ENCODE measurements around the gene PTH2R. TPM values are rescaled to one million over a fixed set of nuclear protein-coding genes. Genes with fewer than 3 reads are reported as not detected.
A peak's percentile ranks its signal among the peaks of the same experiment; 100 is the strongest.
"Not testable (repeated sequence)": the region's sequence is repeated elsewhere in the genome, so short reads cannot be mapped to it uniquely, and the experiment has no call there.

PTH2R gene
- polyA plus RNA-seq, 4 donors, result 2.0 to 45.0 (median 40.5) TPM

DNA sequence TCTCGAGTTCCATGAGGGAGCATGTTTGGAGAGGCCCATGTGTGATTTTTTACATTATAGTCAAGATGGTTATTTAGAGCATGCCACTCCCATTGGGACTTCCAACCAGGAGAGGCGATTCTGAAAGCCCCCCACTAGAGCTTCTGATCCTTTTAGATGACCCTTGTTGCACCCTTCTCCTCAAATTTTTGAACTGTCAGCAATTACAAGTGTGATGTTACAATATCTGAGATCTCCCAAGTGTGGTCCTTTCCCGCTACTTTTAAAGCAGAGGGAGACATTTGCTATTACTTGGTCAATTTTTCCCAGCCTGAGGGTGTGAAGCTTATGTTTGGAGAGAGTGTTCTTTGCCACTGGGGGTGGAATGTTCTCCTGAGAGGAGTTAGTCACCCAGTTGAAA is 16.7 kb upstream of the PTH2R start:
- no peak for DNase-seq (ENCODE audit: low read depth in 4 of 4, low spot score in 3 of 4)

DNA sequence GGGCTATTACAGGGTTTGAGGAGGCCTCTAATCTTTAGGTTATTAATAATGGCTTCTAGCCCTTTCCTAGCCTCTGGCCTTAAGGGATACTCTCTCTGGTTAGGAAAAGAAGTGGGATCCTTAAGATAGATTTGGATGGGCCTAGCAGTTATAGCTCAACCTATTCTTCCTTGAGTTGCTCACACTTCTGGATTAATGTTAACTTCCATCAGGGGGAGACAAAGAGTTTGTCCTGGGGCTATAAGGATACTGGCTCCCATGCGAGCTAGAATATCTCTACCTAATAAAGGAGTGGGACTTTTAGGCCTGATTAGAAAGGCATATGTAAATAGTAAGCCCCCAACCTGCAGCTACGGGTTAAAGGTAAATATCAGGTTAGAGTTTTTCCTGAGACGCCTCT is 14.3 kb upstream of the PTH2R start:
- DNase-seq (ENCODE audit: low read depth in 4 of 4, low spot score in 3 of 4), result no peak

DNA sequence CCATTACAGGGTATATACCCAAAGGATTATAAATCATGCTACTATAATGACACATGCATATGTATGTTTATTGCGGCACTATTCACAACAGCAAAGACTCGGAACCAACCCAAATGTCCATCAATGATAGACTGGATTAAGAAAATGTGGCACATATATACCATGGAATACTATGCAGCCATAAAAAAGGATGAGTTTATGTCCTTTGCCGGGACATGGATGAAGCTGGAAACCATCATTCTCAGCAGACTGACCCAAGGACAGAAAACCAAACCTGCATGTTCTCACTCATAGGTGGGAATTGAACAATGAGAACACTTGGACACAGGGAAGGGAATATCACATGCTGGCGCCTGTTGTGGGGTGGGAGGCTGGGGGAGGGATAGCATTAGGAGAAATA is 9.8 kb upstream of the PTH2R start:
- not testable (repeated sequence) for DNase-seq (ENCODE audit: low read depth in 4 of 4, low spot score in 3 of 4)

DNA sequence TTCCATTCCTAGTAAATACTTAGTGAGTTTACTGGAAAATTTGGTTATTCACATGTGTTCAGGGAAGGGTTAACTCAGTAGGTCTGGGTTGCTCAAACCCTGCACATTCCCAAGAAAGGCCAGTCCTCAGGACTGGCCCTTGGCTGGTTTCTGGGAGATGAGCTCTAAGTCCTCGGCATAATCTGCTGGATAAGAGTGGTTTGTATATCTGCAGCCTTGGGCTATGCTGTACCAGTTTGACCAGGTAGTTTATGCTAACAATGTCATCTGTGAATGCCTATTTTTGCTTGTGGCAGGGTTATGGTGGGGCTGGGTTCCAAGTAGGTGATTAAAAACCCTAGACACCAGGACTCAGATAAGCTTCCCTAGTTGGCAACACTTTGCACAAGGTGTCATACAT is 7.4 kb upstream of the PTH2R start:
- DNase-seq (ENCODE audit: low read depth in 4 of 4, low spot score in 3 of 4), result no peak

DNA sequence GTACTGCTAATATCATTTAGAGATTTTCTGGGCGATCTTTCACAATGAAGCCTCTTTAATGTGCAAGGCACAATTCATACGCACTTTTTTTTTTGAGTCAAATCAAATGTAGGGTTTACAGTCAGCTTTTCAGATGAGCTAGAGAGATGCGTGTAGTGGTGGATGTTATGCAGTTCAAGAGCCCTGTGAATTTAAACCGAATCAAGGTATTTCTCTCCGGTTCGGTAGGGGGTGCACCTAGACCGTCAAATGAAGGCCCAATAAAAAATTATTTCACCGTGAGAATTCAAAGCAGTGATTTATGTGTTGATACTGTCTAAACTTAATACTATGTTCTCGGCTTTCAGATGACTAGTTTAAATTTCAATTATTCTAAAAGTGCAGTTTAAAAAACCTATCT is 1.1 kb downstream of the PTH2R start:
- DNase-seq (ENCODE audit: low read depth in 4 of 4, low spot score in 3 of 4), result no peak

DNA sequence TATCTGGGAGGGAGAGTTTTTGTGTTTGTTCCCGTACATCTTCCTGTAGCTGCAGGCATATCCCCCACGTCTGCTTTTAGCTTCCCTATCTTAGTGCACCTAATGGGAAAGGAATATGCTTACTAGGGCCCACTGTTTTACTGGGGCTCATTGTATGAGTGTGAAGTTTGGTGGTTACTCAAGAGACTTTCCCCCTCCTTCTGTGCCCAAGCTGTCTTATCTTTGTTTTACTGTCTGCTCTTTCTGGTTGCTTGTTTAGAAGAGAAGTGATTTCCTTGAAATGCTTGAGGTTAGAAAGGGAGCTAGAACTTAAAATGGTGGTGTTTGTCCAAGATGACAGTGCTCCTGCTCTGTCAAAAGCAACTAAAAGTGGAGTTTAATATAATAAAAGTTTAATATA is 7.3 kb downstream of the PTH2R start:
- no peak for DNase-seq (ENCODE audit: low read depth in 4 of 4, low spot score in 3 of 4)

DNA sequence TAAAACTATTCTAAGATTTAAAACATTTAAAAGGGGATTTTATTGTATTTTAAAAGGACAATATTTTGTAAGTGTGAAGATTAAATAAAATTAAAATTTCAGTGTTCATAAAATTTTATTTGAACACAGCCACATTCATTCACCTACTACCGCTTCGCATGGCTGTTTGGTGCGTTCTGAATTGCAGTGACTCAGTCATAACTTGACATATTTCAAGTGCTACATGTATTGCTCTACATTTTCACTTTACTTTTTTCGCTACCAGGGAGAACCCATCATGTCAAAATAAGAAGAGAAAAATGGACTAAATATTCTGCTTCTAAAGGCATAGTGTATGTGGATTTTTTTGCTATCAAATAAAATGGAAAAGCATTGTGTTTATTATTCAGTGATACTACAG is 8.7 kb downstream of the PTH2R start:
- no peak for DNase-seq (ENCODE audit: low read depth in 4 of 4, low spot score in 3 of 4)

DNA sequence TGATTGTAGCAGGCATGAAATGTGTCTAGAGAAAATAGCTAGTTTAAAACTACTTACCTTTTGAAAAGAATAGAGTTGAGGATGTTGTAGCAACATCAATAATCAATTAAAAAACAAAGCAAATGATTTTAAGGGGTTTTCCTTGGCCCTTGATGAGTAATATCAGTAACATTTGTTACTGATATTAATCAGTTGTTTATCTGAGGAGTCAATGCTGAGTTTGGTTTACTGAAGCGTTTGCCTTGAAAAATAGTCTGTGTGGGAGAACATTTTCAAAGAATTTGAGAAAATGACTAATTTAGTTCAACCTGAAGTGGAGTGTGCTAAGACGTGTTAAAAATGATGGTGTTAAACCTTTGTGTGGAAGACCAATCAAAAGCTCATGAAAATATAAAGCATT is 9.3 kb downstream of the PTH2R start:
- no peak for DNase-seq (ENCODE audit: low read depth in 4 of 4, low spot score in 3 of 4)

DNA sequence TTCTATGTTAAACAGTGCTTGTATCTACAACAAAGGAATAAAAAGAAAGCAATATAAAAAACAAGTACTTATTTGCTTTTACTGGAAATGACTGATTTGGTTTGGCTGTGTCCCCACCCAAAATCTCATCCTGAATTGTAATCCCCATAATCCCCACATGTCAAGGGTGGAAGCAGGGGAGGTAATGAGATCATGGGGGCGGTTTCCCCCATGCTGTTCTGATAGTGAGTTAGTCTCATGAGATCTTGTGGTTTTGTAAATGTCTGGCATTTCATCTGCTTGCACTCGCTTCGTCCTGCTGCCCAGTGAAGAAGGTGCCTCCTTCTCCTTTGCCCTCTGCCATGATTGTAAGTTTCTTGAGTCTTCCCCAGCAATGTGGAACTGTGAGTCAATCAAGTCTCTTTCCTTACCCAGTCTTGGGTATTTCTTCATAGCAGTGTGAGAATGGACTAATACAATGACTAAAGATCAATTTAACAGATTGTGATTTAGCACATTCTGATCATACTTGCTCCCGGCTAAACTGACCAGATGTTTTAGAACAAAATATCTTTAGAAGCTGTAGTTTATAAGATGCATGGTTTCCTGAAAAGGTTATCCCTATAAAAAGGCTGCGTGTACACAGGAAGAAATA is 19.9 kb downstream of the PTH2R start:
- DNase-seq (ENCODE audit: low read depth in 4 of 4, low spot score in 3 of 4), result no peak

DNA sequence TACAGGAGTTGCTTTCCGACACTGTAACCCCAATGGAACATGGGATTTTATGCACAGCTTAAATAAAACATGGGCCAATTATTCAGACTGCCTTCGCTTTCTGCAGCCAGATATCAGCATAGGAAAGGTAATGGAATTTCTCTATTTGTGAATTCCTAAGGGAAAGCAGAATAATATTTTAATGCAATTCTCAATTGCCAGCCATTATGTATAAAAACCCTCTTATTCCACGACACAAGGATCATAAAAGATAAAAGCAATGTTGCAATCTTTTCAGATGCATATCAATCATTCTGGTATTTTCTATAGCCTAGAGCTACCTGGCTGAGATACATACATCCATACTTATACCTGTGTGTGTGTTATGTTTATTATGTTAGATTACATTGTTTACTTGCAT is 31.2 kb downstream of the PTH2R start:
- DNase-seq (ENCODE audit: low read depth in 4 of 4, low spot score in 3 of 4), result no peak

DNA sequence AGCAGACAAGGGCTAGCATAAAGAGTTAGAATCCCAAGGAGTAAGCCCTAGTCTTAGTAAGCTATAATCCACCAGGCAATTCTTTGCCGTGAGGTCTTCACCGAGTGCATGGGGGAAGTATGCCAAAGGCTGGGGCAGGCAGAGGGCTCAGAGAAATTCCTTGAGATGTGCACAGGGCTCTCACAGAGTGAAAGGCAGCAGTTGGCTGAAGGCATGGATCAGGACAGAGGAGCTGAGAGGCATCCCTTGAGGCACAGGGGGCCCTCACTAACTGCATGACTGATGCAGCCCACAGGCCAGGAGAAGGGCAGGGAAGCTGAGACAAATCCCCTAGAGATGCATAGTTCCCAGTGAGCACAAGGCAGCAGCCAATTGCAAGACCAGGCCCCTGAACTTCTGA is 34.1 kb downstream of the PTH2R start:
- no peak for DNase-seq (ENCODE audit: low read depth in 4 of 4, low spot score in 3 of 4)

DNA sequence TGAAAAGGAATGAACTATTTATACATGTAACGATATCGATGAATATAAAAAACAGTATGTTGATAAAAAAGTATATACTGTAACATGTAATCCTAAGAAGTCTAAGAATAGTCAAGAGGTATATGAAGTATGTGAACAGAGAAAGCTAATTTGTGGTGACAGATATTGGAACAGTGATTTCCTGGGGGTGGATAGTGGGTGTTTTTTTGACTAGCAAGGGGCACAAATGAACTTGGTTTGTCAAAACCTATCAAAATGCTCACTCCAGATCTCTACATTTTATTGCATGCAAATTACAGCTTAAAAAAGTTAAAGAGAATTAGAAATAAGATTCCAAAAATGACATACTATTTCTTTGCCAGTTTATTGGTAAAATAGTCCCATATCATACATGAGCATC is 35.4 kb downstream of the PTH2R start:
- no peak for DNase-seq (ENCODE audit: low read depth in 4 of 4, low spot score in 3 of 4)

DNA sequence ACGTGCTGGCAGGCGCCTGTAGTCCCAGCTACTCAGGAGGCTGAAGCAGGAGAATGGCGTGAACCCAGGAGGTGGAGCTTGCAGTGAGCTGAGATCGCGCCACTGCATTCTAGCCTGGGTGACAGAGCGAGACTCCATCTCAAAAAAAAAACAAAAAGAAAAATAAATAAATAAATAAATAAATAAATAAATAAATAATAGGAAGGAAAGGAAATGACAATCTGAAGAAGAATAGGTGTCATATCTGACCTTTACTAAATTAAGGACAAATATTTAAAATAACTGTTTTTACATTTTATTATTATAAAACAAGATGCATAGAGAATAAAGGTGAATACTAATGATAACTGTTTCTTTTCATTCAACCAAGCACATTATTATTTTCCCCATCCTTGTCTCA is 40.9 kb downstream of the PTH2R start:
- DNase-seq (ENCODE audit: low read depth in 4 of 4, low spot score in 3 of 4), result not testable (repeated sequence)

DNA sequence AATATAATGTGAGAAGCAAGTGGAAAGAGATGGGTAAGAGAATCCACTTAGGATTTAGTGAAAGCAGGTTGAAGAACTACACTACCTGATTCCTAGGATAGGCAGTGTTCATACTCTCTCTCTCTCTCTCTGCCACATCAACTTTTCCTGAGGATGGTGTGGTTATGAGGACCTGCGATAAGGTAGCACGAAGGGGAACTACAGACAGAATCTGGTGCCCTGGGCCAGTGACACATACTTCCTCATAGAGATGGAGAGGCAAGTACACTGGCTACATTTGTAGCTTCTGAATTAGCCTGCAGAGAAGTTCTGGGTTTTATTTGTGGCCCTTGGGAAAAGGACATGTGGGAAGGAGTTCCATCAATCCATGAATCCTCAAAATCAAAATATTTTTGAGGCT is 44.5 kb downstream of the PTH2R start:
- DNase-seq (ENCODE audit: low read depth in 4 of 4, low spot score in 3 of 4), result no peak

DNA sequence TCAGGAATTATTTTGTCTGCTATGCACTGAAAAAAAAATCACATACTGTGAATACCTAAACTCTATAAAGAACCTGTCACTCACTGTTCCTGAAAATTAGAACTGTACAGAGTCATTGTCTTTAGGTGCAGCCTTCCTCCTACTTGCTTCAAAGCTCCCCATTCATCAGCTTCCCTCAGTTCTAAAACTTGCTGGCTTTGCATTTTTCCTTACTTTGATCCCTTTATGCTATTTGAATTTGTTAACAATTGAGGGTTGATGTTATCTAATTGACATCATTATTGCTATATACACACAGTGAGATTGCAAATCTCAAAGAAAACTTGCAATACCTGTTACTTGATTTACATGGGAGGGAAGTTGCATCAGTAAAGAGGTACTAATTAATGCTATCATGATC is 48.3 kb downstream of the PTH2R start:
- DNase-seq (ENCODE audit: low read depth in 4 of 4, low spot score in 3 of 4), result no peak

DNA sequence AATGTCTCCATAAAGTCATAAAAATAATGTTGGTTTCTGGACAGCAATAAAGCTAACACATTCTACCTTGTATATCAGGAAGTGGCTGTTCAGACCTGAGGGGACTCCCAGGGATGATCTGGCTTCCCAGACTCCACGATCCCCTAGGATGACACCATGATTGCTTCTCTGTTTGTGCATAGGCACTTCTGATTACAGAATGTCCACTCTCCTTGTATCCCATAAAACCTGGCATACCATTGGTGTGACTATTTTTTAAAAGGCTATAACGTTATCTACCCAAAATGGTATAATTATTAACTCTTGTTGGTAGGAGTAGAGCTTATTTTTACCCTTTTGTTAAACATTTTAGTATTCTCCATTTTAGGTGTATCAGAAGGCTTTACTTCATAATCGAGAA is 57.1 kb downstream of the PTH2R start:
- DNase-seq (ENCODE audit: low read depth in 4 of 4, low spot score in 3 of 4), result no peak

DNA sequence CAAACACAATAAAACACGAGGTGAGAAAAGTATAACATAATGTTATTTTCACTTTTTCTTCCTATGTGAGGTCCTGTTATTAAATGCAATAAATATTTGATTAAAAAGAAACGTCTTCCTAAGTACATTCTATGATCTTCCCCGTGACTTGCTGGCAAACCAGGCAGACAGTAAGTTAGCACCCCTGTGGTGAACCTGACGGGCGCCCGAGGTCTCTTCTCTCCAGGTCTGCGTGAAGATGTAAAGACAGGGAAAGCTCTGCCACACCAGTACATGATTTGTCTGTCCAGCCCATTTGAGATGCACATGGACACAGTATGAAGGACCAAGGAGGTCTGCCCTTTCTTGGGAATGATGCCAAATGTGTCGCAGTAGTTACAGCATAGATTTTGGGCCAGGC is 57.6 kb downstream of the PTH2R start:
- no peak for DNase-seq (ENCODE audit: low read depth in 4 of 4, low spot score in 3 of 4)

DNA sequence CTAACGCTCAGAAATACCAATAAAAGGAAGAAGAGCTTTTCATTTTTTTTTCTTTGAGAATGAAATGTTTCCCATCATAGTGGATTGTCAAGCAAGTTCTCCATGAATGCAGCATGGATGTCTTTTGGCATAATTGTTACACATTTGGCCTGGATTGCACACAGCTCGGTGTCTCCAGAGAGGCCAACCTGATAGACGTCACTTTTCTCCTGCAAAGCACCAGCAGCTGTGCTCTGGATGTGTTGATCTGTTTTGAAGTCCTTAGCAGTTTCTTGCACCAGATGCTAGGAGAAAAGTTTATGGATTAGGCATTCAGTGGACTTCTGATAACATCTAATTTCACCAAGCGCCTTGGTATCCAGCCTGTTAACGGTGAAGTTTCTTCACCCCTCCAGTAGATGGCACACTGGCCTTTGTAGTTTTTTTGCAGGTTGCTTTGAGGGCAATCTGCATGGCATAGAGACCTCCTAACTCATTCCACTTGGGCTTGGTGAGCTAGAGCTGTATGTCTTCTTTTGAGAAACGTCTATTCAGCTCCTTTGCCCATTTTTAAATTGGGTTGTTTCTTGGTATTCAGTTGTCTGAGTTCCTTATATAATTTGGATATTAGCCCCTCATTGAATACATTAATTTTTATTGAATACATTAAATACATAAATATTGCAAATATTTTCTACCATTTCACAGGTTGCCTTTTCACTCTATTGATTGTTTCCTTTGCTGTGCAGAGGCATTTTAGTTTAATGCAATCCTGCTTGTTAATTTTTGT is 59.7 kb downstream of the PTH2R start:
- DNase-seq (ENCODE audit: low read depth in 4 of 4, low spot score in 3 of 4), result peak; percentile 18 to 27 (median 24)

DNA sequence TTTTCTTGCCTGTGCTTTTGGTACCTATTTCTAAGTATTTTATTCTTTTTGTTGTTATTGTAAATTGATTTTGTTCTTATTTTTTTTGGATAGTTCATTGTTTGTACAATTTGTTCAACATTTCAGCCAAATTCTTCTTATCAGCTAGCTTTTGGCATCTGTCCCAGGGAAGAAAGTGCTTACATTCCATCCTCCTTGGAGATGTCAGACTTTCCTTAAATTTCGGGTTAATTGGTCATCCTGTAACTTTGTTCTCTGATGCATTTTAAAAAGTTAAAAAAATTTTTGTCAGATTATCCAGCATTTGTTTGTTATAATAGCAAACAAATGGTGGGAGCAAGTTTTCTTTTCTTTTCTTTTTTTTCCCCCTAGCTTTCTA is 60.3 kb downstream of the PTH2R start:
- DNase-seq (ENCODE audit: low read depth in 4 of 4, low spot score in 3 of 4), result no peak

DNA sequence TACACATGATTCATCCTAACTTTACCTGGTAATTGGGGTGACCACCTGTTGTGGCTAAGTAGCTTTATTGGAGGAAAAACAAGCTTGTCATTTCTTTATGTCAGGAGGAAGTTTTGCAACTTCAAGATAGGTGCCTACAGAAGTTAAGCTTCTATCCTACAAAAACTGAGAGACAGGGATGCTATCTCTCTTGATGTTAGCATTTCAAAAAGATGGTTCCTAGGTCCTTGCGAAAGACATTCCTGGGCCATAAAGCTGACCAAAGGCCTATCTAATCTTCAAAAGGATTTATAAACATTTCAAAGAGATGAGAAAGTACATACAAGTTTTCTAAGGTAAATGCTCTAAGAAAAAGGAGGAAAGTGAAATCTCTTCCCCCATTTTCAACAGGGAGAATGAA is 61.0 kb downstream of the PTH2R start:
- no peak for DNase-seq (ENCODE audit: low read depth in 4 of 4, low spot score in 3 of 4)

DNA sequence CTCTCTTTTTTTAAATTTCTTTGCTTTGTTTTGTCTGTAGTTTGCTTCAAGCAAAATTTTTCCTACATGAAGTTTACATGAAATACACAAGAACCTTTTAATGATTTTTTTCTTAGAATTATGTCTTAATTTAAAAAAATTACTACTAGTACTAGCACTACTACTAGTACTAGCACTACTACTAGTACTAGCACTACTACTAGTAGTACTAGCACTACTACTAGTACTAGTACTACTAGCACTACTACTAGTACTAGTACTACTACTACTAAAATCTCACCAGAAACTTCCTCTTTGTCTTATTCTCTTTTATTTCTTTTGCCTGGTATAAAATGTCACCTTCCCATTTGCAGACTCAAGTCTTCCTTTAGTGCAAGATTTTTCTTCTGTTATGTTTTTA is 71.1 kb downstream of the PTH2R start:
- no peak for DNase-seq (ENCODE audit: low read depth in 4 of 4, low spot score in 3 of 4)

DNA sequence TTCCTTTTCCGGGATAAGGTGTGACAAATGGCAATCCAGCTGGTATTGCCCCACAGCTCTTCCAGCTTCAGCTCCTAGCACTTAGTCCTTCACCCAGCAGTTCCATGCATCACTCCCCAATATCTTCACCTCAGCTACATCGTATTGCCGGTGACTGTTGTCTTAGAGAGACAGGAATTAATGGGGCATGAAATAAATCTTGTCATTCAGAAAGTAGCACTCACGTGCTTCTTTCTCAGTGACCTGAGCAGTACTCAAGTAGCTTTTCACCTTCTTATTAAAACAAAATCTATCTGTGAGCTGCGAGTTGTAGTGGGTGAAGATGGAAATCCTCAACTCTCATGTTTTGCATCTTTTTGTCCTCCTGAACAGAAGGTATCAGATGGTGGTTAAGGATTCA is 72.8 kb downstream of the PTH2R start:
- no peak for DNase-seq (ENCODE audit: low read depth in 4 of 4, low spot score in 3 of 4)

DNA sequence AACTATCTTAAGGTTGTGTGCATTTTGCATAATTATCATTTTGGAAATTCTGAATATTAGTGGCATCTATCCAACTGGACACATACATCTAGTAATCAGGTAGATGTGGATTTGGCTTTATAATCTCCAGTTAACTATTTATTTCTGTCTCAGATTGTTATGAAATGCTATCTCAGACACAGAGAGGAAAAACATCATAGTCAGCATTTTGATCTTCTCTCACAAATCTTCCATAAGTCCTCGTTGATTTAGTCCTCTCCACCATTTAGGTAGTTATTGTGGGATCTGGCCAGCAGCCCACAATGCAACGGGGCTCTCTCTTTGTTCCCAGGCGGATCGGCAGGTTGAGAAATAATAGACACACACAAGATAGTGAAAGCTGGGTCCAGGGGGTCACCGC is 75.4 kb downstream of the PTH2R start:
- not testable (repeated sequence) for DNase-seq (ENCODE audit: low read depth in 4 of 4, low spot score in 3 of 4)

All from left renal pelvis (tissue), 4 donors.